ENCODE data around the gene USP48.

- TF ChIP-seq EHMT2 (IDR thresholded peaks at IDR 0.05; ENCODE audit: low read depth) (no peak), CEBPB (IDR thresholded peaks at IDR 0.05) (no peak), REST (IDR thresholded peaks at IDR 0.05) (no peak), CTCF (IDR thresholded peaks at IDR 0.05) (no peak), POLR2A (IDR thresholded peaks at IDR 0.05; ENCODE audit: low read length) (no peak), GATA3 (IDR thresholded peaks at IDR 0.05; ENCODE audit: borderline replicate concordance) (no peak), KDM1A (IDR thresholded peaks at IDR 0.05; ENCODE audit: low read depth) (no peak), RAD21 (conservative IDR thresholded peaks at IDR 0.05 in 1 of 2, IDR thresholded peaks at IDR 0.05 in 1 of 2) (no peak), SMC3 (IDR thresholded peaks at IDR 0.05) (no peak), HDAC2 (IDR thresholded peaks at IDR 0.05) (no peak)
Observed at GRCh38 chr1:21823206-21823979, 40.4 kb upstream of the USP48 start.
